ENCODE measurements around the gene LPP. TPM values are rescaled to one million over a fixed set of nuclear protein-coding genes. Genes with fewer than 3 reads are reported as not detected.

Gene LPP
- polyA plus RNA-seq, 2 of the 4 experiments (the other 2 are of a cell fraction): 11.0 to 30.8 TPM

- 91% methylated on average over 2 of the region's 2 CpGs for WGBS (ENCODE audit: missing lambda C conversion rate)
- Histone ChIP-seq H3K4me3 (no peak overlapping the region), H3K9me3 (no peaks in the 10 kb centered on the region), H3K4me1 (no peaks in the 10 kb centered on the region; the same call in 2 of the 3 replicates), H3K27ac (no peak overlapping the region), H3K4me2 (no peak overlapping the region)
- POLR2A ChIA-PET: no interaction called here
- CTCF ChIA-PET: interaction anchor here (1.3 kb wide), 1 partner anchor 9 kb away, joined by 5 read pairs; no protein-coding TSS in a partner anchor
- TF ChIP-seq JUN (IDR thresholded peaks at IDR 0.05): no peak
- TF ChIP-seq USF2 (IDR thresholded peaks at IDR 0.05): no peak
- TF ChIP-seq CHD2 (IDR thresholded peaks at IDR 0.05; ENCODE audit: low read length, partially characterized antibody): no peak
- TF ChIP-seq HES2 (IDR thresholded peaks at IDR 0.05): no peak
- no peak for TF ChIP-seq KDM5A (IDR thresholded peaks at IDR 0.05)
- TF ChIP-seq ESRRA (IDR thresholded peaks at IDR 0.05; ENCODE audit: borderline replicate concordance, low read length): no peak
- no peak for TF ChIP-seq BHLHE40 (IDR thresholded peaks at IDR 0.05; ENCODE audit: low read depth, low read length)
- no peak for TF ChIP-seq TFCP2L1 (CRISPR knock-in tag; IDR thresholded peaks at IDR 0.05)
- TF ChIP-seq MAZ (IDR thresholded peaks at IDR 0.05; ENCODE audit: borderline replicate concordance, low read depth, low read length): no peak
- TF ChIP-seq SREBF2 (IDR thresholded peaks at IDR 0.05): no peak
- TF ChIP-seq RCOR1 (IDR thresholded peaks at IDR 0.05; ENCODE audit: low read depth, low read length): no peak
- TF ChIP-seq RAD21 (conservative IDR thresholded peaks at IDR 0.05 in 1 of 2, IDR thresholded peaks at IDR 0.05 in 1 of 2): no peak
- DNase-seq (ENCODE audit: low read depth in 1 of 2, low spot score in 1 of 2): no peak
- no peak for ATAC-seq
- no peak for FAIRE-seq
Measured at GRCh38 chr3:188649521-188649920, 495.6 kb downstream of the LPP start.

- no peak for ATAC-seq
- no peak for DNase-seq (ENCODE audit: low read depth in 1 of 2, low spot score in 1 of 2)
- CTCF ChIA-PET: no interaction called here
Measured at GRCh38 chr3:188656196-188656982, 502.4 kb downstream of the LPP start.

More at GRCh38 chr3:188656196-188656982, 502.4 kb downstream of the LPP start:
- TF ChIP-seq ZC3H11A (IDR thresholded peaks at IDR 0.05) (no peak), REST (IDR thresholded peaks at IDR 0.05) (no peak), HOXB5 (CRISPR knock-in tag; IDR thresholded peaks at IDR 0.05) (no peak), USF2 (IDR thresholded peaks at IDR 0.05) (no peak), ZNF302 (CRISPR knock-in tag; IDR thresholded peaks at IDR 0.05) (no peak), CHD4 (IDR thresholded peaks at IDR 0.05; ENCODE audit: borderline replicate concordance) (no peak), PBX3 (IDR thresholded peaks at IDR 0.05) (no peak), JUNB (IDR thresholded peaks at IDR 0.05) (no peak), EP300 (IDR thresholded peaks at IDR 0.05) (no peak), KDM1A (IDR thresholded peaks at IDR 0.05; ENCODE audit: low read depth) (no peak), FOXS1 (CRISPR knock-in tag; IDR thresholded peaks at IDR 0.05) (no peak), E2F6 (IDR thresholded peaks at IDR 0.05; ENCODE audit: borderline replicate concordance, low read depth) (no peak), MAX (IDR thresholded peaks at IDR 0.05) (no peak)
- FAIRE-seq: no peak
- Histone ChIP-seq H3K9me3 (no peaks in the 10 kb centered on the region), H3K27ac (no peak overlapping the region), H3K4me3 (no peak overlapping the region), H3K4me1 (no peaks in the 10 kb centered on the region), H3K4me2 (no peak overlapping the region)
- POLR2A ChIA-PET: no interaction called here
- WGBS (ENCODE audit: missing lambda C conversion rate): 96% methylated on average over 3 of the region's 3 CpGs
